IMR-90 (cell line): ENCODE data around the gene FNDC3B. TPM values are rescaled to one million over a fixed set of nuclear protein-coding genes. Genes with fewer than 3 reads are reported as not detected.

Source experiments
- ATAC-seq: fragments of 200-7000 bp; cut with Tn5 transposase; 2 replicates; pipeline ENCODE4 v1.9.1; 2020; ENCODE audit warnings: low read depth, mild to moderate bottlenecking, moderate library complexity
- BruUV-seq: library from RNA; stranded (reverse); fragments of 400-500 nt; replicated peaks from 2 replicates; lab custom pipeline; 2021; lab: Mats Ljungman, UMichigan
- CTCF ChIA-PET: fragments of 300-600 bp; formaldehyde crosslinking; extraction: SDS; loops from one replicate; lab custom pipeline; 2021; ENCODE audit warnings: antibody characterized with exemption; lab: Yijun Ruan, JAX
- POLR2A ChIA-PET: fragments of 300-600 bp; sonication (Branson Sonifier 250); formaldehyde crosslinking; loops from one replicate; lab custom pipeline; 2022; ENCODE audit warnings: antibody characterized with exemption; ENCODE audit not compliant: unreplicated experiment; lab: Charles Lee
- DNase-seq: peaks from one replicate; pipeline ENCODE4 v3.0.0; 2013
- H2AFZ ChIP-seq: replicated peaks from 2 replicates; pipeline ENCODE3; 2013; ENCODE audit warnings: low read length, mild to moderate bottlenecking; ENCODE audit not compliant: poor library complexity
- H2AK5ac ChIP-seq: 2 replicates; pipeline ENCODE4 v1.6.1; 2013; ENCODE audit warnings: low read depth, low read length, inconsistent platforms
- H2AK9ac ChIP-seq: replicated peaks from 2 replicates; pipeline ENCODE3; 2013; ENCODE audit warnings: mild to moderate bottlenecking, low read depth, low read length, moderate library complexity; ENCODE audit not compliant: poor library complexity
- H2BK120ac ChIP-seq: 2 replicates; pipeline ENCODE4 v1.6.1; 2013; ENCODE audit warnings: low read depth, low read length, inconsistent platforms
- H2BK15ac ChIP-seq: 3 replicates; pipeline ENCODE4 v1.6.1; 2013; ENCODE audit warnings: low read depth, low read length, inconsistent platforms
- H2BK20ac ChIP-seq: 2 replicates; pipeline ENCODE4 v1.6.1; 2013; ENCODE audit warnings: low read depth, mild to moderate bottlenecking, inconsistent platforms, low read length, moderate library complexity
- H2BK5ac ChIP-seq: 2 replicates; pipeline ENCODE4 v1.6.1; 2013; ENCODE audit warnings: mild to moderate bottlenecking, low read depth, low read length, inconsistent platforms; ENCODE audit not compliant: poor library complexity, severe bottlenecking
- H3K14ac ChIP-seq: replicated peaks from 2 replicates; pipeline ENCODE4 v1.6.1; 2013; ENCODE audit warnings: low read depth, low read length, inconsistent platforms
- H3K18ac ChIP-seq: 2 replicates; pipeline ENCODE4 v1.6.1; 2013; ENCODE audit warnings: low read depth, low read length, control low read depth
- H3K23ac ChIP-seq: 2 replicates; pipeline ENCODE4 v1.6.1; 2013; ENCODE audit warnings: low read depth, low read length, inconsistent platforms
- H3K27ac ChIP-seq: 2 replicates; pipeline ENCODE4 v1.5.1; 2013; ENCODE audit warnings: mild to moderate bottlenecking, control low read depth, low read length; ENCODE audit not compliant: insufficient read depth
- H3K27me3 ChIP-seq: 2 replicates; pipeline ENCODE4 v1.6.1; 2013; ENCODE audit warnings: low read length; ENCODE audit not compliant: control insufficient read depth, insufficient read depth
- H3K36me3 ChIP-seq: 2 replicates; pipeline ENCODE4 v1.6.1; 2013; ENCODE audit warnings: low read length, mixed read lengths; ENCODE audit not compliant: control insufficient read depth, insufficient read depth
- H3K4ac ChIP-seq: 2 replicates; pipeline ENCODE4 v1.6.1; 2013; ENCODE audit warnings: low read depth, low read length, inconsistent platforms
- H3K4me1 ChIP-seq: 2 replicates; pipeline ENCODE4 v1.6.1; 2013; ENCODE audit warnings: low read length, mixed read lengths; ENCODE audit not compliant: control insufficient read depth, insufficient read depth
- H3K4me2 ChIP-seq: 2 replicates; pipeline ENCODE4 v1.6.1; 2013; ENCODE audit warnings: low read depth, mild to moderate bottlenecking, control low read depth, low read length, moderate library complexity
- H3K4me3 ChIP-seq: 2 replicates; pipeline ENCODE4 v1.5.1; 2013; ENCODE audit warnings: low read depth, mild to moderate bottlenecking, control low read depth, low read length, moderate library complexity; ENCODE audit not compliant: insufficient read depth
- H3K56ac ChIP-seq: 2 replicates; pipeline ENCODE4 v1.6.1; 2013; ENCODE audit warnings: low read length, inconsistent platforms; ENCODE audit not compliant: insufficient read depth; ENCODE audit errors: extremely low read depth
- H3K79me1 ChIP-seq, 2 experiments: 2 replicates each; pipeline ENCODE4 v1.6.1; 2013; ENCODE audit warnings: low read length in 2 of 2, inconsistent platforms in 1 of 2, low read depth in 1 of 2
- H3K9ac ChIP-seq: 2 replicates; pipeline ENCODE4 v1.6.1; 2013; ENCODE audit warnings: low read depth, low read length, control low read depth
- H3K9me1 ChIP-seq: 2 replicates; pipeline ENCODE4 v1.6.1; 2013; ENCODE audit warnings: low read length, inconsistent platforms; ENCODE audit not compliant: insufficient read depth
- H3K9me3 ChIP-seq: 2 replicates; pipeline ENCODE4 v1.6.1; 2013; ENCODE audit warnings: low read length; ENCODE audit not compliant: control insufficient read depth, insufficient read depth
- H4K20me1 ChIP-seq: 2 replicates; pipeline ENCODE4 v1.6.1; 2013; ENCODE audit warnings: low read length, inconsistent platforms; ENCODE audit not compliant: insufficient read depth
- H4K5ac ChIP-seq: 2 replicates; pipeline ENCODE4 v1.6.1; 2013; ENCODE audit warnings: mild to moderate bottlenecking, low read depth, low read length, control low read depth
- H4K8ac ChIP-seq, 2 experiments: 2 replicates each; pipeline ENCODE4 v1.6.1; 2013; ENCODE audit warnings: low read depth in 2 of 2, low read length in 2 of 2, control low read depth in 1 of 2, inconsistent platforms in 1 of 2
- H4K91ac ChIP-seq: 2 replicates; pipeline ENCODE4 v1.6.1; 2013; ENCODE audit warnings: low read depth, low read length, inconsistent platforms; ENCODE audit not compliant: insufficient read depth
- BHLHE40 ChIP-seq: fragments of 150-350 bp; IDR thresholded peaks from 2 replicates; pipeline ENCODE4 v1.6.1; 2016; ENCODE audit warnings: mild to moderate bottlenecking, low read depth, low read length
- CEBPB ChIP-seq: IDR thresholded peaks from 2 replicates; pipeline ENCODE4 v1.6.1; 2012; ENCODE audit warnings: low read depth, low read length, improper control_type of control experiment
- CHD1 ChIP-seq: IDR thresholded peaks from 2 replicates; pipeline ENCODE4 v1.6.1; 2012; ENCODE audit warnings: low read depth, low read length, improper control_type of control experiment
- FOS ChIP-seq: fragments of 150-350 bp; IDR thresholded peaks from 2 replicates; pipeline ENCODE4 v1.6.1; 2016; ENCODE audit warnings: low read depth, low read length
- MAFK ChIP-seq: IDR thresholded peaks from 2 replicates; pipeline ENCODE4 v1.6.1; 2012; ENCODE audit warnings: low read depth, low read length, improper control_type of control experiment
- MAZ ChIP-seq: IDR thresholded peaks from 2 replicates; pipeline ENCODE4 v1.6.1; 2012; ENCODE audit warnings: low read depth, mild to moderate bottlenecking, low read length, improper control_type of control experiment, moderate library complexity, borderline replicate concordance
- MXI1 ChIP-seq: IDR thresholded peaks from 2 replicates; pipeline ENCODE4 v1.6.1; 2012; ENCODE audit warnings: low read depth, mild to moderate bottlenecking, low read length, moderate library complexity, borderline replicate concordance
- NFE2L2 ChIP-seq: fragments of 150-350 bp; IDR thresholded peaks from 2 replicates; pipeline ENCODE4 v1.6.1; 2016; ENCODE audit warnings: low read depth, mild to moderate bottlenecking, low read length
- POLR2A ChIP-seq: IDR thresholded peaks from 2 replicates; pipeline ENCODE4 v1.6.1; 2012; ENCODE audit warnings: mild to moderate bottlenecking, low read depth, low read length
- RAD21 ChIP-seq: IDR thresholded peaks from 2 replicates; pipeline ENCODE4 v1.6.1; 2012; ENCODE audit warnings: low read length, improper control_type of control experiment
- RCOR1 ChIP-seq: IDR thresholded peaks from 2 replicates; pipeline ENCODE4 v1.6.1; 2012; ENCODE audit warnings: mild to moderate bottlenecking, low read length, improper control_type of control experiment; ENCODE audit not compliant: insufficient replicate concordance
- RFX5 ChIP-seq: IDR thresholded peaks from 2 replicates; pipeline ENCODE4 v1.8.0; 2012; ENCODE audit warnings: low read depth, mild to moderate bottlenecking, low read length, moderate library complexity
- SMC3 ChIP-seq: fragments of 150-350 bp; IDR thresholded peaks from 2 replicates; pipeline ENCODE4 v1.6.1; 2016; ENCODE audit warnings: low read depth, mild to moderate bottlenecking, antibody characterized with exemption, low read length, moderate library complexity
- WGBS, 2 experiments: methylation state at CpG; one replicate each; pipeline versions ENCODE4 v1.1.5 to v1.1.7; 2013; ENCODE audit warnings: missing lambda C conversion rate in 2 of 2; ENCODE audit not compliant: insufficient read length in 1 of 2; ENCODE audit errors: extremely low coverage in 2 of 2; 5-methylcytosine and 5-hydroxymethylcytosine counted together
- dilution Hi-C: fragments of 300-500 bp; cut with HindIII; formaldehyde crosslinking; loops from one replicate; pipeline ENCODE4 v1.14.3; 2018; ENCODE audit warnings: low sequenced_read_pairs; ENCODE audit not compliant: unreplicated experiment
- in situ Hi-C: fragments of 300-500 bp; cut with MboI; formaldehyde crosslinking; loops from 3 replicates; pipeline ENCODE4 v1.14.3; 2019; ENCODE audit warnings: low sequenced_read_pairs, inconsistent platforms, mixed read lengths
- intact Hi-C: fragments of 100-400 bp; cut with micrococcal nuclease; formaldehyde crosslinking; loops from 2 replicates; pipeline ENCODE4 v1.10.0; 2022
- polyA plus RNA-seq, 3 experiments: library from polyadenylated mRNA; depleted of rRNA; stranded (reverse); fragments of >200 nt; gene quantifications; 2 replicates each; pipeline ENCODE4 v1.2.3, GENCODE V29; 2012; ENCODE audit warnings: low replicate concordance in 1 of 3
- total RNA-seq: library from RNA; depleted of rRNA; stranded (reverse); fragments of >200 nt; gene quantifications from 2 replicates; pipeline ENCODE4 v1.2.3, GENCODE V29; 2012
- TF ChIP-seq, protein P1 (sequence below): conservative IDR thresholded peaks from 2 replicates; pipeline ENCODE4 v1.5.1; 2012; ENCODE audit warnings: mild to moderate bottlenecking, low read depth, low read length, improper control_type of control experiment
- TF ChIP-seq, protein P2 (sequence below): fragments of 150-350 bp; IDR thresholded peaks from 2 replicates; pipeline ENCODE4 v1.6.1; 2017; ENCODE audit warnings: mild to moderate bottlenecking, antibody characterized with exemption, low read length, low read depth

FNDC3B gene
- total and polyA plus RNA-seq, 2 of the 4 experiments (the other 2 are of a cell fraction): 23.9 to 150 TPM

DNA sequence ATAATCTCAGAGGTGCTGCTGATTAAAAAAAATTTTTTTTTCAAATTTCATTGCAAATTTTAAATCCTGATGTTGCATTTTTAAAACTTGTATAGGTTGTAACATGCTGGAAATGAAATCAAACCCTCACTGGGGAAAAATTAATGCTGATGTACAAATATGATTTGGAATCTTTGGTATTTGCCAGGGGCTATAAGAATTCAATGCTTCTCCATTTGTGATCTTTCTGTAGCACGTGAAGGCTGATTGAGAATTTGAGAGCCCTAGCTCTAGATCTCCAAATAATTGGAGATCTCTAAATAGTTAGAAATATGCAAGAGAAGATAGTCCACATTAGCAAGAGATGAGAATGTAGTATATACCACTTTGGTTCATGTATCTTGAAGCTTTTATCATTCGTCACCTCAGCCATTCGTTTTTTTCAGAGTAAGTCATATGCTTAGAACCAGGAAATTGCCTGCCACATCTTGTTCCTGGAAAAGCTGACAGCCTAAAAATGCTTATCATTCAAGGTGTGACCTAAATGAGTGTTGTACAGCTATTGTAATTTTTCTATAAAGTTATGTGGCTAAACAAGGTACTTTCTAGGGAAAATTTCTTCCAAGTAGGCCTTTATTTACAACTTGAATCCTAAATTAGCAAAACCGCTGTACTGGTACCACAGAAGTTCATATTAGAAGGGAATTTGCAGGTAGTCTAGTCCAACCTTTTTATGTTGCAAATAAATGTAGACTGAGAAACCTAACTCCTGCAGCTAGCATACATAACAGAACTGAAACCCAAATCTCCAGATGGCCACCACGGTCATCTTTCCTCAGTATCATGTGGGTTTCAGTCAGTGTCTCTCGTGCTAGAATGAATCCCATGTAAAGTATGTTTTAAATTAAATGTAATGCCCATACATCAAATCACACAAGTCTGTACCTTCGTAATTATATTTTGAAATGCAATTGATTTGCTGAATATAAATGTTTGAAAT, 48.5 kb downstream of the FNDC3B start:
- H3K4me1 ChIP-seq: peaks cover 7% of the 10 kb centered on the region
- DNase-seq: no peak
- H2AK9ac ChIP-seq: no peak overlapping the region
- H3K9me3 ChIP-seq: no peaks in the 10 kb centered on the region
- H2BK5ac ChIP-seq: no peak overlapping the region
- H3K9ac ChIP-seq: no peak overlapping the region
- WGBS, 2 experiments: 75% methylated on average over 2 of the region's 7 CpGs; no CpG with 5 or more reads in 1 of the 2 experiments
- H3K18ac ChIP-seq: no peak overlapping the region
- no TSS peak for BruUV-seq
- in situ Hi-C loops (no loop called here), intact Hi-C loops (no loop called here), dilution Hi-C loops (no loop called here)
- no peak overlapping the region for H4K5ac ChIP-seq
- H4K20me1 ChIP-seq: peaks cover 82% of the 10 kb centered on the region
- H3K4ac ChIP-seq: no peak overlapping the region
- no peaks in the 10 kb centered on the region for H3K27me3 ChIP-seq
- H3K23ac ChIP-seq: 0 out of 2 replicates have a peak overlapping the region, but pooled peaks have one; percentile 38
- no peak for ATAC-seq
- no peak overlapping the region for H3K4me2 ChIP-seq
- no peak overlapping the region for H3K14ac ChIP-seq
- H3K4me3 ChIP-seq: no peak overlapping the region
- no peak overlapping the region for H2BK120ac ChIP-seq
- H4K8ac ChIP-seq: no peak overlapping the region
- no peak overlapping the region for H2BK15ac ChIP-seq
- no peak overlapping the region for H4K91ac ChIP-seq
- H3K79me1 ChIP-seq: peaks cover 27 to 80% of the 10 kb centered on the region in 2 experiments
- no peak overlapping the region for H2AK5ac ChIP-seq
- H2BK20ac ChIP-seq: no peak overlapping the region
- H3K9me1 ChIP-seq: peaks cover 19% of the 10 kb centered on the region
- CTCF ChIA-PET: interaction anchor here (0.5 kb wide), 1 partner anchor 350 kb away, joined by 5 read pairs; no protein-coding TSS in a partner anchor
- H3K56ac ChIP-seq: no peak overlapping the region
- H3K27ac ChIP-seq: no peak overlapping the region
- POLR2A ChIA-PET: no interaction called here
- no peak overlapping the region for H2AFZ ChIP-seq
- H3K36me3 ChIP-seq: peaks cover 9% of the 10 kb centered on the region
- no peak for TF ChIP-seq MXI1
- no peak for TF ChIP-seq RFX5
- TF ChIP-seq, protein P1, sequence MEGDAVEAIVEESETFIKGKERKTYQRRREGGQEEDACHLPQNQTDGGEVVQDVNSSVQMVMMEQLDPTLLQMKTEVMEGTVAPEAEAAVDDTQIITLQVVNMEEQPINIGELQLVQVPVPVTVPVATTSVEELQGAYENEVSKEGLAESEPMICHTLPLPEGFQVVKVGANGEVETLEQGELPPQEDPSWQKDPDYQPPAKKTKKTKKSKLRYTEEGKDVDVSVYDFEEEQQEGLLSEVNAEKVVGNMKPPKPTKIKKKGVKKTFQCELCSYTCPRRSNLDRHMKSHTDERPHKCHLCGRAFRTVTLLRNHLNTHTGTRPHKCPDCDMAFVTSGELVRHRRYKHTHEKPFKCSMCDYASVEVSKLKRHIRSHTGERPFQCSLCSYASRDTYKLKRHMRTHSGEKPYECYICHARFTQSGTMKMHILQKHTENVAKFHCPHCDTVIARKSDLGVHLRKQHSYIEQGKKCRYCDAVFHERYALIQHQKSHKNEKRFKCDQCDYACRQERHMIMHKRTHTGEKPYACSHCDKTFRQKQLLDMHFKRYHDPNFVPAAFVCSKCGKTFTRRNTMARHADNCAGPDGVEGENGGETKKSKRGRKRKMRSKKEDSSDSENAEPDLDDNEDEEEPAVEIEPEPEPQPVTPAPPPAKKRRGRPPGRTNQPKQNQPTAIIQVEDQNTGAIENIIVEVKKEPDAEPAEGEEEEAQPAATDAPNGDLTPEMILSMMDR: no peak
- no peak for TF ChIP-seq MAZ
- no peak for TF ChIP-seq RAD21
- no peak for TF ChIP-seq POLR2A
- no peak for TF ChIP-seq BHLHE40
- no peak for TF ChIP-seq MAFK
- no peak for TF ChIP-seq SMC3
- no peak for TF ChIP-seq RCOR1
- TF ChIP-seq, protein P2, sequence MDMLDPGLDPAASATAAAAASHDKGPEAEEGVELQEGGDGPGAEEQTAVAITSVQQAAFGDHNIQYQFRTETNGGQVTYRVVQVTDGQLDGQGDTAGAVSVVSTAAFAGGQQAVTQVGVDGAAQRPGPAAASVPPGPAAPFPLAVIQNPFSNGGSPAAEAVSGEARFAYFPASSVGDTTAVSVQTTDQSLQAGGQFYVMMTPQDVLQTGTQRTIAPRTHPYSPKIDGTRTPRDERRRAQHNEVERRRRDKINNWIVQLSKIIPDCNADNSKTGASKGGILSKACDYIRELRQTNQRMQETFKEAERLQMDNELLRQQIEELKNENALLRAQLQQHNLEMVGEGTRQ: no peak
- no peak for TF ChIP-seq CHD1
- no peak for TF ChIP-seq FOS
- TF ChIP-seq NFE2L2: no peak
- no peak for TF ChIP-seq CEBPB
